Activated CD8-positive, alpha-beta T cell treated with anti-CD3 and anti-CD28 coated beads for 36 hours (primary cell): ENCODE data around the gene PLA1A. TPM values are rescaled to one million over a fixed set of nuclear protein-coding genes. Genes with fewer than 3 reads are reported as not detected.
A peak's percentile ranks its signal among the peaks of the same experiment; 100 is the strongest.

Experiments used
- ATAC-seq: fragments of 200-7000 bp; cut with Tn5 transposase; one replicate; pipeline ENCODE4 v1.10.0; 2021; ENCODE audit warnings: mild to moderate bottlenecking, moderate library complexity
- CTCF ChIA-PET: fragments of 350-600 bp; sonication (Branson Sonifier 250); formaldehyde crosslinking; loops from one replicate; lab custom pipeline; 2021; ENCODE audit warnings: antibody characterized with exemption; lab: Charles Lee
- POLR2A ChIA-PET: fragments of 350-600 bp; sonication (Branson Sonifier 250); formaldehyde crosslinking; loops from one replicate; lab custom pipeline; 2021; ENCODE audit warnings: antibody characterized with exemption; lab: Charles Lee
- DNase-seq: peaks from one replicate; pipeline ENCODE4 v3.0.0-alpha.2; 2020
- H3K27ac Mint-ChIP-seq: one replicate; pipeline ENCODE4 v1.8.0; 2021; ENCODE audit warnings: mild to moderate bottlenecking, mixed read lengths
- H3K27me3 Mint-ChIP-seq: one replicate; pipeline ENCODE4 v1.8.0; 2021; ENCODE audit warnings: mixed read lengths
- H3K36me3 Mint-ChIP-seq: one replicate; pipeline ENCODE4 v1.8.0; 2021; ENCODE audit warnings: low read depth, mixed read lengths
- H3K4me1 Mint-ChIP-seq: one replicate; pipeline ENCODE4 v1.8.0; 2021; ENCODE audit warnings: low read depth, mixed read lengths
- H3K4me3 Mint-ChIP-seq: one replicate; pipeline ENCODE4 v1.8.0; 2021; ENCODE audit warnings: mild to moderate bottlenecking, moderate library complexity, mixed read lengths
- H3K9me3 Mint-ChIP-seq: one replicate; pipeline ENCODE4 v1.8.0; 2021; ENCODE audit warnings: mixed read lengths
- intact Hi-C: fragments of 100-400 bp; cut with micrococcal nuclease; formaldehyde crosslinking; loops from one replicate; pipeline ENCODE4 v1.10.0; 2022
- total RNA-seq, 2 experiments: library from RNA; stranded (reverse); gene quantifications; one replicate each; pipeline ENCODE4 v1.2.3, GENCODE V29; 2021
- TF ChIP-seq, protein P1 (sequence below): fragments of 200-600 bp; IDR thresholded peaks from one replicate; pipeline ENCODE4 v1.8.0; 2022; ENCODE audit warnings: antibody characterized with exemption, mild to moderate bottlenecking

The PLA1A gene
- total RNA-seq, 2 experiments from 2014 or later, result not detected

GRCh38 chr3:119600732-119601131 is 3.0 kb downstream of the PLA1A start:
- Mint-ChIP-seq H3K9me3 (no peaks in the 10 kb centered on the region), H3K27ac (peak overlapping the region; percentile 63), H3K4me1 (peaks cover 29% of the 10 kb centered on the region), H3K4me3 (no peak overlapping the region), H3K27me3 (no peaks in the 10 kb centered on the region), H3K36me3 (no peaks in the 10 kb centered on the region)
- TF ChIP-seq, protein P1, sequence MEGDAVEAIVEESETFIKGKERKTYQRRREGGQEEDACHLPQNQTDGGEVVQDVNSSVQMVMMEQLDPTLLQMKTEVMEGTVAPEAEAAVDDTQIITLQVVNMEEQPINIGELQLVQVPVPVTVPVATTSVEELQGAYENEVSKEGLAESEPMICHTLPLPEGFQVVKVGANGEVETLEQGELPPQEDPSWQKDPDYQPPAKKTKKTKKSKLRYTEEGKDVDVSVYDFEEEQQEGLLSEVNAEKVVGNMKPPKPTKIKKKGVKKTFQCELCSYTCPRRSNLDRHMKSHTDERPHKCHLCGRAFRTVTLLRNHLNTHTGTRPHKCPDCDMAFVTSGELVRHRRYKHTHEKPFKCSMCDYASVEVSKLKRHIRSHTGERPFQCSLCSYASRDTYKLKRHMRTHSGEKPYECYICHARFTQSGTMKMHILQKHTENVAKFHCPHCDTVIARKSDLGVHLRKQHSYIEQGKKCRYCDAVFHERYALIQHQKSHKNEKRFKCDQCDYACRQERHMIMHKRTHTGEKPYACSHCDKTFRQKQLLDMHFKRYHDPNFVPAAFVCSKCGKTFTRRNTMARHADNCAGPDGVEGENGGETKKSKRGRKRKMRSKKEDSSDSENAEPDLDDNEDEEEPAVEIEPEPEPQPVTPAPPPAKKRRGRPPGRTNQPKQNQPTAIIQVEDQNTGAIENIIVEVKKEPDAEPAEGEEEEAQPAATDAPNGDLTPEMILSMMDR, result peak; percentile 32
- DNase-seq (peak; percentile 53), ATAC-seq (peak; percentile 77)
- ChIA-PET POLR2A (interaction anchor here (0.6 kb wide), 1 partner anchor 39 kb away, joined by 3 read pairs; no protein-coding TSS in a partner anchor), CTCF (interaction anchor here (0.6 to 1.9 kb wide), 11 partner anchors 9 to 101 kb away, joined by 3 to 7 read pairs (median 3); no protein-coding TSS in a partner anchor)
- intact Hi-C loops, result no loop called here

GRCh38 chr3:119601154-119601553 is 3.5 kb downstream of the PLA1A start:
- TF ChIP-seq, protein P1, result no peak
- Mint-ChIP-seq H3K36me3 (no peaks in the 10 kb centered on the region), H3K27me3 (no peaks in the 10 kb centered on the region), H3K27ac (peak overlapping the region; percentile 63), H3K4me3 (no peak overlapping the region), H3K4me1 (peaks cover 29% of the 10 kb centered on the region), H3K9me3 (no peaks in the 10 kb centered on the region)
- ATAC-seq (peak; percentile 60), DNase-seq (peak; percentile 37)
- intact Hi-C loops, result no loop called here
- ChIA-PET POLR2A (interaction anchor here (0.6 kb wide), 1 partner anchor 39 kb away, joined by 3 read pairs; no protein-coding TSS in a partner anchor), CTCF (interaction anchor here (0.9 to 1.9 kb wide), 7 partner anchors 11 to 74 kb away, joined by 3 to 7 read pairs (median 5); no protein-coding TSS in a partner anchor)

GRCh38 chr3:119602676-119603075 is 5.0 kb downstream of the PLA1A start:
- no peak for DNase-seq
- no peak overlapping the region for H3K27ac Mint-ChIP-seq
- no peaks in the 10 kb centered on the region for H3K9me3 Mint-ChIP-seq
- H3K36me3 Mint-ChIP-seq, result no peaks in the 10 kb centered on the region
- ChIA-PET CTCF (no interaction called here), POLR2A (no interaction called here)
- peaks cover 27% of the 10 kb centered on the region for H3K4me1 Mint-ChIP-seq
- TF ChIP-seq, protein P1, result no peak
- intact Hi-C loops, result no loop called here
- H3K27me3 Mint-ChIP-seq, result peaks cover 1% of the 10 kb centered on the region
- no peak overlapping the region for H3K4me3 Mint-ChIP-seq
- ATAC-seq, result no peak

DNA sequence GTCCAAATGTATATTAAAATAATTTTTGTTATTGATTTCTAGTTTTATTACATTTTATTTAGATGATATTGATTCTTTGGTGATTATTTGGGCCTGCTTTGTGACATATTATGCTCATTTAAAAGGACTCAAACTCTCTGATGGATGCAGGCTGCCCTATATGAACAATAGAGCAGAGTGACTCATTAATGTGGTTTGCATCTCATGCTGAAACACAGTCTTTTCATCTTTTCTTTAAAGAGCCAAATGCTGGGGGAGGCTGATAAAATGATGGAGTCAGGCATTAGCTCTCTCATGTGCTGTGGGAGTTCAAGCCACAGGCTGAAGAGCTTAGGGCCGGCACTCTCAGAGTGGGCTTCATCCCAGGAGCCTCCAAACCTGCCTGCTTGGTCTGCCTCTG is 7.2 kb downstream of the PLA1A start:
- CTCF ChIA-PET, result no interaction called here
- intact Hi-C loops, result no loop called here
- Mint-ChIP-seq H3K27ac (no peak overlapping the region), H3K9me3 (no peaks in the 10 kb centered on the region), H3K27me3 (peaks cover 6% of the 10 kb centered on the region), H3K4me1 (peaks cover 18% of the 10 kb centered on the region), H3K4me3 (no peak overlapping the region), H3K36me3 (no peaks in the 10 kb centered on the region)
- DNase-seq, result no peak
- POLR2A ChIA-PET, result no interaction called here
- TF ChIP-seq, protein P1, result no peak
- ATAC-seq, result peak; percentile 77

GRCh38 chr3:119608405-119609000 is 10.8 kb downstream of the PLA1A start:
- H3K9me3 Mint-ChIP-seq, result no peaks in the 10 kb centered on the region
- H3K36me3 Mint-ChIP-seq, result no peaks in the 10 kb centered on the region
- H3K4me3 Mint-ChIP-seq, result no peak overlapping the region
- TF ChIP-seq, protein P1, result no peak
- H3K27me3 Mint-ChIP-seq, result peaks cover 17% of the 10 kb centered on the region
- no peak for ATAC-seq
- ChIA-PET POLR2A (interaction anchor here (0.6 kb wide), 1 partner anchor 14 kb away, joined by 3 read pairs; no protein-coding TSS in a partner anchor), CTCF (no interaction called here)
- intact Hi-C loops, result no loop called here
- DNase-seq, result no peak
- H3K4me1 Mint-ChIP-seq, result peaks cover 5% of the 10 kb centered on the region
- no peak overlapping the region for H3K27ac Mint-ChIP-seq
